ENCODE results near the gene COL5A2. TPM values are rescaled to one million over a fixed set of nuclear protein-coding genes. Genes with fewer than 3 reads are reported as not detected.

COL5A2 gene
- 6.8 TPM for total RNA-seq
- long read RNA-seq, full-length matches to known transcripts = 2 of 9 reads
- long read RNA-seq, partial matches to known transcripts = 6 of 9 reads
- long read RNA-seq, other reads (novel, unspliced or antisense) = 1 of 9 reads

GRCh38 chr2:189179570-189179950 lies at the start of gene COL5A2:
Gene COL5A2 (minus strand): TSS chr2:189179761. CDS start chr2:189179604, 157 bp downstream.
- intact Hi-C loops (cut with DNase I) = no loop called here
- DNase-seq (peak; percentile 53), ATAC-seq (ENCODE audit: poor library complexity) (peak; percentile 89)

DNA sequence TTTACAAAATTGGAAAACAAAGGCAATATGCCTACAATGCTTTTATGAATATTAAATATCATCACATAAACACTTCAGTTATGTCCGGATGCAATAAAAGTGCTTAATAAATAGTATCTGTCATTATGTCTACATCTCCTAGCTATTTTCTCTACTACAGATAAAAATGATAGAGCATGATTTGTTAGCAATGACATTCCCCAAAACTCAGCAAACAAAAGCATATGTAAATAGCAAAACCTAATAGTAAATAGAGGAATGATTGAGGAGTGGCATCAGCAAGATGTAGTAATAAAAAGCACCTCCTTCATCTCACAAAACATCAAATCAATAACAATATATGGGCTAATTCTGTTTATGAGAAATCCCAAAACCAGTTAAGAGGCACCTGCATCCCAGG lies 46.5 kb upstream of the COL5A2 start:
- intact Hi-C loops (cut with DNase I) = no loop called here
- ATAC-seq (ENCODE audit: poor library complexity) = no peak
- no peak for DNase-seq

GRCh38 chr2:189225032-189225431 lies 45.5 kb upstream of the COL5A2 start:
- DNase-seq (no peak), ATAC-seq (ENCODE audit: poor library complexity) (no peak)
- intact Hi-C loops (cut with DNase I) = no loop called here

GRCh38 chr2:189222468-189223105 lies 43.0 kb upstream of the COL5A2 start:
- intact Hi-C loops (cut with DNase I) = no loop called here
- DNase-seq (peak; percentile 41), ATAC-seq (ENCODE audit: poor library complexity) (no peak)

GRCh38 chr2:189221811-189222467 lies 42.4 kb upstream of the COL5A2 start:
- no peak for DNase-seq
- no peak for ATAC-seq (ENCODE audit: poor library complexity)
- intact Hi-C loops (cut with DNase I) = no loop called here

- ATAC-seq (ENCODE audit: poor library complexity) (no peak), DNase-seq (no peak)
- intact Hi-C loops (cut with DNase I) = no loop called here
Observed at GRCh38 chr2:189218236-189218635, 38.7 kb upstream of the COL5A2 start.

DNA sequence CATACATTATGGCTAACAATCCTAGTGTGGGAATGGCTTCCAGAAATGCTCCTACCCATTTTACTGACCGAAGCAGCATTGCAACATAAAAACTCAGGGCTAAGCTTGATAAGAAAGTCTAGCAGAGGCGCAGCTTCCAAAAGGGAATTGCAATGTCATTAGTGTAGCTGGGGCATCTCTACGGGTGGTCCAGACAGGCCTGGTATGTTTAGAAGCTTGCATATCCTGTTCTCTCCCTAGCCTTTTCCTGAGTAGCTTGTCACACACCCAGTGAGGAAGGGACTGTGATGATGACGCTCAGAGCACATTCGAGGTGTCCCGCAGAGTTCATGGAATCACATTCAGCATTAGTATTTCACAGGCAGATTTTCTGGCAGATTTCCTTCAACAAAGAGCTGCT lies 38.0 kb upstream of the COL5A2 start:
- peak; percentile 27 for ATAC-seq (ENCODE audit: poor library complexity)
- DNase-seq = no peak
- intact Hi-C loops (cut with DNase I) = no loop called here

GRCh38 chr2:189217051-189217450 lies 37.5 kb upstream of the COL5A2 start:
- intact Hi-C loops (cut with DNase I) = no loop called here
- no peak for ATAC-seq (ENCODE audit: poor library complexity)
- no peak for DNase-seq

DNA sequence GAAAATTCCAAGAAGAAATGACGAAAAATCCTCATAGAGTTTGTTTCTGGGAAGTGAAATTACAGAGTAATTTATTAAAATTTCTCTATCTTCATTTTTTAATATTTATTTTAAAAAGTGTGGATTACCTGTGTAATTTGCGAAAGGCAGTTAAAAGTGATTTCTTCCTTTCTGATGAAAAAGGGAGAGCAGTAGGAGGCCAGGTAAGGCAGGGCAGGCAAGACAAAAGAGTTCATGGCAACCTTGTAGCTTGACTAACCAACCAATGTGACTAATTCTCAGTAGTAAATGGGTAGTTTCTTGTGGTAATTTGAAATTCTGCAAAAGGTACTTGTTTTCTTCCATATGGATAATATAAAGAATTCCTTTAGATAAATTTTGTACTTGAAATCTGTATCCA lies 34.9 kb upstream of the COL5A2 start:
- intact Hi-C loops (cut with DNase I) = no loop called here
- no peak for ATAC-seq (ENCODE audit: poor library complexity)

GRCh38 chr2:189213250-189213649 lies 33.7 kb upstream of the COL5A2 start:
- ATAC-seq (ENCODE audit: poor library complexity) (no peak), DNase-seq (no peak)
- intact Hi-C loops (cut with DNase I) = no loop called here

More for the DNA sequence above, 34.9 kb upstream of the COL5A2 start:
- DNase-seq = no peak

- ATAC-seq (ENCODE audit: poor library complexity) = peak; percentile 86
- intact Hi-C loops (cut with DNase I) = no loop called here
- DNase-seq = peak; percentile 49
Observed at GRCh38 chr2:189210250-189211087, 30.9 kb upstream of the COL5A2 start.

DNA sequence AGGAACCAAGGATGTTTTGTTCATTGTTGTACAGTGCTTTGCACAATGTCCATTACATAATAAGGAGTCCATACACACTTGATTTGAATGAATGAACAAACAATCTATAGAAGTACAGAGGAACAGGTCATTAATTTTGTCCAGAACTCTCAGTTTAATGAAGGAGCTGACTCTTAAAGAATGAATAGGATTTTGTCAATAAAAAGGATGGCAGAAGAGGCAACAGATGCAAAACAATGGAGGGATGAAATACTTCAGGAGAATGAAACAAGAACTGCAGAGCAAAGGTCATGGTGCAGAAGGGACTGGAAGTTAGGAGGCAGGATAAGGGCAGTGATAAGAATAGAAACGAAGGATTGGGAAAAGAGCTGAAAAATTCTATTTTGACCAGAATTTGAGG lies 28.7 kb upstream of the COL5A2 start:
- intact Hi-C loops (cut with DNase I) = no loop called here
- DNase-seq (no peak), ATAC-seq (ENCODE audit: poor library complexity) (no peak)

DNA sequence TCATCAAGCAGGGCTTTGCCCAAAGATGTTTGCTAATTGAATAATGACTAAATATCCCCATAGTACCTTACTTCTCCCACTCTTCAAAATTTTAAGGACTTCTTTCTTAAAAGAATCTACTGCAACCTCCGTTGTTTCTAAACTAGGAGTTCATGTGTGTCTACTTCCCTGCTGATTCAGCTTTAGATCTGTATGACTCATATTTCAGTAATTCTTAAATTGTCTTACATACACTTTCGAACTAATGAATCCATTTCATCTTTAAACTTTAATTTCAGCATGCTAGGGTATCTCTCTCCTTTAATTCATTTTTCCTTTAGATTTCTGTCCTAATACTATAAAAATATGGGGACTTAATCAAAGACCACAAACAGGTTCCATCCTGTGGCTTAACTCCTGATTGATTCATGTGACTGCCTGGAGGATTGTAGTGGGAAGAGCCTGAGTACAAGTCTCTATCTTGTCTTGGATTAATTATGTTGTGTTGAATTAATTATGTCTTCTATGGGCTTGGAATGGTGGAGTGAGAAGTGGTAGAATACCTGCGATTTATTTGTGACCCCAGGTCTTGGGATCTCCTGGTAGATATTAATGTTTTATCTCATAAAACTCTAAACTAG lies 24.9 kb upstream of the COL5A2 start:
- ATAC-seq (ENCODE audit: poor library complexity) (no peak), DNase-seq (no peak)
- intact Hi-C loops (cut with DNase I) = no loop called here

DNA sequence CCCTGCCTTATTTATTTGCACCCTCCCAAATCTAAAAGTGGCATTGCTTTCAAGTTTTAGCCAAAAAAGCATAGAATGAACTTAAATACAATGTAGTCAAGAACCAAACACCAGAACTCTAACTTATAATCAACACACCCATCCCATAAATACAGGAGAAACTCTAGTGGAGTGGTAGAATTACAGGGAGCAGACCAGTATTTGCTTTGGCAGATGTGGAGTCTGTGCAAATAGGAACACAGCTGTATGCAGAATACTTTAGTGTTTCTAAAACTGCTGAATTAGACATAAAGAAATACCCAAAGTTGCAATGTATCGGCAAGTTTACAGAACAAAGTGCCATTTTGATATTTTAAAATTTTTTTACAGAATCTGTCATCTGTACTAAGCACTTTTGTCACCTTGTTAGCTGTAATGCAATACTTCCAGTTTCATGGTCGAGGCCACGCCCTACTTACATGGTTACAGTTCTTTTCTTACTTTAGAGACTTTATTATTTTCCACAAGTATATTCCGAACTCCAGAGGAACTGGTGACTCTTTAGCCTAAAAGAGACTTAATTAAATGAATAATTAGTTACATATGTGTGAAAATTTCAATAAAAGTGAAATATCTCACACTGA lies 23.7 kb upstream of the COL5A2 start:
- no peak for DNase-seq
- intact Hi-C loops (cut with DNase I) = no loop called here
- ATAC-seq (ENCODE audit: poor library complexity) = no peak

- no peak for DNase-seq
- ATAC-seq (ENCODE audit: poor library complexity) = no peak
- intact Hi-C loops (cut with DNase I) = no loop called here
Observed at GRCh38 chr2:189199797-189200196, 20.2 kb upstream of the COL5A2 start.

GRCh38 chr2:189192766-189193165 lies 13.2 kb upstream of the COL5A2 start:
- DNase-seq = no peak
- intact Hi-C loops (cut with DNase I) = no loop called here
- no peak for ATAC-seq (ENCODE audit: poor library complexity)

DNA sequence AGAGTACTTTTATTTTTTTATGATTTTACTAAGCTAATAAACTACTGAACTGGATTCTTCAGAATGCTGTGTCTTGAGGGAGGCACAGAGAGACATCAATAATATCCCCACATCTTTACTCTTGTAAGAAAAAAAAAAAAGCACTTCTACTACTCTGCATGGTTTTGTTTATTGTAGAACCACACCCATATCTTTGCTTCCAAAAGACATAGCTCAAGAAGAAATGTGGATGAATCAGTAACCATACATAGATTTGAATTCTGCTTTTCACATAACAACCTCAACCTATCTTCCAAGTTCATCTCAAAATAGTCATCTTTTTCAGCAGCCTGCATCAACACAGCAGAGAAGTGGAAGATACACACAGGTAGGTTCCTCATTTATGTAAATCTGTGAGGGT lies 12.2 kb upstream of the COL5A2 start:
- ATAC-seq (ENCODE audit: poor library complexity) (no peak), DNase-seq (no peak)
- intact Hi-C loops (cut with DNase I) = no loop called here

GRCh38 chr2:189190685-189191084 lies 11.1 kb upstream of the COL5A2 start:
- ATAC-seq (ENCODE audit: poor library complexity) (no peak), DNase-seq (no peak)
- intact Hi-C loops (cut with DNase I) = no loop called here
